Vagina (tissue), 2 donors: ENCODE data around the gene HAAO. TPM values are rescaled to one million over a fixed set of nuclear protein-coding genes. Genes with fewer than 3 reads are reported as not detected.

Experiments
- DNase-seq, 2 donors: peaks; one replicate each; pipeline ENCODE4 v3.0.0-alpha.2; 2017; ENCODE audit errors: extremely low spot score in 2 of 2
- H3K27ac ChIP-seq: fragments of 200-600 bp; sonication (generic); one replicate; pipeline ENCODE4 v1.5.1; 2019
- H3K27me3 ChIP-seq: fragments of 200-600 bp; sonication (generic); one replicate; pipeline ENCODE4 v1.5.1; 2019
- H3K36me3 ChIP-seq, 2 donors: fragments of 200-600 bp; sonication (generic); one replicate each; pipeline ENCODE4 v1.5.1; 2017 to 2019
- H3K4me1 ChIP-seq: fragments of 200-600 bp; sonication (generic); one replicate; pipeline ENCODE4 v1.5.1; 2019
- H3K4me3 ChIP-seq, 2 donors: fragments of 200-600 bp; sonication (generic); 1 replicate in 1 of 2; 2 replicates in 1 of 2; pipeline ENCODE4 v1.5.1; 2016 to 2019
- H3K9me3 ChIP-seq: fragments of 200-600 bp; sonication (generic); one replicate; pipeline ENCODE4 v1.5.1; 2019
- CTCF ChIP-seq, 3 experiments: fragments of 450-650 bp in 2 of 3; fragments of 200-600 bp in 1 of 3; sonication (generic) in 1 of 3; IDR thresholded peaks; one replicate each; pipeline ENCODE4 v1.5.1; 2017 to 2019; ENCODE audit warnings: antibody characterized with exemption in 3 of 3, mild to moderate bottlenecking in 2 of 3, moderate library complexity in 2 of 3
- POLR2A ChIP-seq, 2 donors: fragments of 450-650 bp; IDR thresholded peaks; one replicate each; pipeline ENCODE4 v1.6.1; 2017; ENCODE audit warnings: antibody characterized with exemption in 2 of 2, mild to moderate bottlenecking in 2 of 2, moderate library complexity in 2 of 2
- POLR2AphosphoS5 ChIP-seq, 2 donors: sonication (generic); formaldehyde crosslinking; IDR thresholded peaks; one replicate each; pipeline ENCODE4 v1.9.0; 2017; ENCODE audit warnings: antibody characterized with exemption in 2 of 2, mild to moderate bottlenecking in 2 of 2, low read depth in 1 of 2; ENCODE audit not compliant: insufficient read depth in 1 of 2
- intact Hi-C: fragments of 100-400 bp; cut with DNase I; formaldehyde crosslinking; loops from one replicate; pipeline ENCODE4 v1.15.1; 2023
- total RNA-seq: library from RNA; depleted of rRNA; stranded (reverse); fragments of >200 nt; gene quantifications from one replicate; pipeline ENCODE4 v1.2.3, GENCODE V29; 2016

HAAO gene
- 5.9 TPM for total RNA-seq

GRCh38 chr2:42792583-42793333 lies at the start of gene HAAO:
TSS of gene HAAO (minus strand) at chr2:42792583. CDS start at chr2:42792536, 47 bp downstream.
- intact Hi-C loops: no loop called here
- no peak for DNase-seq
- Histone ChIP-seq H3K4me3 (peak within 1 kb of the TSS; percentile 52 to 56), H3K27ac (peak within 1 kb of the TSS; percentile 95), H3K27me3 (no peaks in the 10 kb centered on the region), H3K9me3 (no peaks in the 10 kb centered on the region), H3K4me1 (peaks cover 15% of the 10 kb centered on the region), H3K36me3 (no peaks in the 10 kb centered on the region)
- TF ChIP-seq POLR2AphosphoS5 (IDR thresholded peaks at IDR 0.05; ENCODE audit: insufficient read depth in 1 of 2, low read depth in 1 of 2) (peak in 1 of 2 donors; percentile 55), POLR2A (IDR thresholded peaks at IDR 0.05) (peak in 1 of 2 donors; percentile 27), CTCF (IDR thresholded peaks at IDR 0.05) (peak in 1 of 3 experiments; percentile 32)

GRCh38 chr2:42841344-42841743 lies 49.0 kb upstream of the HAAO start:
- peaks cover 65% of the 10 kb centered on the region for H3K4me1 ChIP-seq
- intact Hi-C loops: no loop called here
- peak; percentile 82 to 93 for DNase-seq
- no peaks in the 10 kb centered on the region for H3K9me3 ChIP-seq
- H3K27ac ChIP-seq: peak overlapping the region; percentile 81
- no peak overlapping the region for H3K4me3 ChIP-seq
- H3K36me3 ChIP-seq: no peaks in the 10 kb centered on the region
- TF ChIP-seq POLR2A (IDR thresholded peaks at IDR 0.05) (no peak), CTCF (IDR thresholded peaks at IDR 0.05) (no peak), POLR2AphosphoS5 (IDR thresholded peaks at IDR 0.05; ENCODE audit: insufficient read depth in 1 of 2, low read depth in 1 of 2) (no peak)
- H3K27me3 ChIP-seq: no peaks in the 10 kb centered on the region

- no peaks in the 10 kb centered on the region for H3K36me3 ChIP-seq
- no peak overlapping the region for H3K4me3 ChIP-seq
- intact Hi-C loops: no loop called here
- peaks cover 64% of the 10 kb centered on the region for H3K4me1 ChIP-seq
- H3K27me3 ChIP-seq: no peaks in the 10 kb centered on the region
- H3K9me3 ChIP-seq: no peaks in the 10 kb centered on the region
- DNase-seq: peak; percentile 82 to 85
- H3K27ac ChIP-seq: peak overlapping the region; percentile 81
- TF ChIP-seq POLR2AphosphoS5 (IDR thresholded peaks at IDR 0.05; ENCODE audit: insufficient read depth in 1 of 2, low read depth in 1 of 2) (no peak), CTCF (IDR thresholded peaks at IDR 0.05) (no peak), POLR2A (IDR thresholded peaks at IDR 0.05) (no peak)
These were observed 48.4 kb upstream of the HAAO start for GRCh38 chr2:42840760-42841159.

GRCh38 chr2:42839809-42840501 lies 47.6 kb upstream of the HAAO start:
- H3K4me1 ChIP-seq: peaks cover 58% of the 10 kb centered on the region
- no peaks in the 10 kb centered on the region for H3K9me3 ChIP-seq
- TF ChIP-seq CTCF (IDR thresholded peaks at IDR 0.05) (no peak), POLR2AphosphoS5 (IDR thresholded peaks at IDR 0.05; ENCODE audit: insufficient read depth in 1 of 2, low read depth in 1 of 2) (no peak), POLR2A (IDR thresholded peaks at IDR 0.05) (no peak)
- DNase-seq: peak; percentile 34 to 77
- H3K27ac ChIP-seq: peak overlapping the region; percentile 81
- no peaks in the 10 kb centered on the region for H3K36me3 ChIP-seq
- H3K27me3 ChIP-seq: no peaks in the 10 kb centered on the region
- H3K4me3 ChIP-seq: no peak overlapping the region
- intact Hi-C loops: no loop called here

GRCh38 chr2:42838133-42838532 lies 45.8 kb upstream of the HAAO start:
- no peaks in the 10 kb centered on the region for H3K9me3 ChIP-seq
- no peak overlapping the region for H3K4me3 ChIP-seq
- H3K36me3 ChIP-seq: no peaks in the 10 kb centered on the region
- TF ChIP-seq CTCF (IDR thresholded peaks at IDR 0.05) (no peak), POLR2A (IDR thresholded peaks at IDR 0.05) (no peak), POLR2AphosphoS5 (IDR thresholded peaks at IDR 0.05; ENCODE audit: insufficient read depth in 1 of 2, low read depth in 1 of 2) (no peak)
- peak; percentile 69 to 84 for DNase-seq
- H3K4me1 ChIP-seq: peaks cover 40% of the 10 kb centered on the region
- intact Hi-C loops: no loop called here
- H3K27me3 ChIP-seq: no peaks in the 10 kb centered on the region
- H3K27ac ChIP-seq: no peak overlapping the region
